ENCODE measurements around the gene WDTC1. TPM values are rescaled to one million over a fixed set of nuclear protein-coding genes. Genes with fewer than 3 reads are reported as not detected.

Gene WDTC1
- total RNA-seq, 1 experiment from 2014 or later, result 15.1 TPM

- H3K9me3 ChIP-seq (replicated peaks), result no peaks in the 10 kb centered on the region
- peak; percentile 43 to 44 for DNase-seq
- peaks cover 28% of the 10 kb centered on the region for H3K4me1 ChIP-seq
- H3K27me3 ChIP-seq, result no peaks in the 10 kb centered on the region
- H3K27ac ChIP-seq, result no peak overlapping the region
- peak overlapping the region; percentile 13; the same call in 1 of the 2 replicates for H3K4me3 ChIP-seq
- no peaks in the 10 kb centered on the region for H3K36me3 ChIP-seq
Measured at GRCh38 chr1:27342778-27343638, 108.6 kb downstream of the WDTC1 start.

GRCh38 chr1:27343639-27344025, 109.2 kb downstream of the WDTC1 start:
- Histone ChIP-seq H3K27ac (no peak overlapping the region), H3K27me3 (no peaks in the 10 kb centered on the region), H3K9me3 (replicated peaks) (no peaks in the 10 kb centered on the region), H3K4me1 (peaks cover 28% of the 10 kb centered on the region), H3K36me3 (no peaks in the 10 kb centered on the region), H3K4me3 (no peak overlapping the region)
- DNase-seq, result no peak

- Histone ChIP-seq H3K9me3 (replicated peaks) (no peaks in the 10 kb centered on the region), H3K27ac (no peak overlapping the region), H3K4me1 (peaks cover 28% of the 10 kb centered on the region), H3K27me3 (no peaks in the 10 kb centered on the region), H3K4me3 (no peak overlapping the region), H3K36me3 (no peaks in the 10 kb centered on the region)
- no peak for DNase-seq
Measured at GRCh38 chr1:27345272-27345671, 110.8 kb downstream of the WDTC1 start.

- H3K36me3 ChIP-seq, result no peaks in the 10 kb centered on the region
- no peak overlapping the region for H3K27ac ChIP-seq
- H3K9me3 ChIP-seq (replicated peaks), result no peaks in the 10 kb centered on the region
- H3K4me3 ChIP-seq, result no peak overlapping the region
- no peak for DNase-seq
- no peaks in the 10 kb centered on the region for H3K27me3 ChIP-seq
- H3K4me1 ChIP-seq, result peaks cover 19% of the 10 kb centered on the region; the same call in 1 of the 2 replicates
Measured at GRCh38 chr1:27346357-27346756, 111.9 kb downstream of the WDTC1 start.

- no peaks in the 10 kb centered on the region for H3K36me3 ChIP-seq
- no peaks in the 10 kb centered on the region for H3K27me3 ChIP-seq
- DNase-seq, result no peak
- H3K27ac ChIP-seq, result no peak overlapping the region
- peaks cover 12% of the 10 kb centered on the region; the same call in 1 of the 2 replicates for H3K4me1 ChIP-seq
- H3K4me3 ChIP-seq, result no peak overlapping the region
- H3K9me3 ChIP-seq (replicated peaks), result no peaks in the 10 kb centered on the region
Measured at GRCh38 chr1:27346991-27347624, 112.7 kb downstream of the WDTC1 start.

GRCh38 chr1:27348861-27349783, 114.7 kb downstream of the WDTC1 start:
- Histone ChIP-seq H3K4me1 (no peaks in the 10 kb centered on the region), H3K27me3 (no peaks in the 10 kb centered on the region), H3K27ac (no peak overlapping the region), H3K4me3 (peak overlapping the region; percentile 41), H3K9me3 (replicated peaks) (no peaks in the 10 kb centered on the region), H3K36me3 (no peaks in the 10 kb centered on the region)
- peak; percentile 41 to 50 for DNase-seq

- Histone ChIP-seq H3K9me3 (replicated peaks) (no peaks in the 10 kb centered on the region), H3K27ac (no peak overlapping the region), H3K27me3 (no peaks in the 10 kb centered on the region), H3K4me3 (peak overlapping the region; percentile 41), H3K4me1 (no peaks in the 10 kb centered on the region), H3K36me3 (no peaks in the 10 kb centered on the region)
- peak in 1 of 2 experiments; percentile 37 for DNase-seq
Measured at GRCh38 chr1:27349784-27350662, 115.6 kb downstream of the WDTC1 start.

- no peak for DNase-seq
- H3K4me1 ChIP-seq, result no peaks in the 10 kb centered on the region
- no peaks in the 10 kb centered on the region for H3K27me3 ChIP-seq
- no peak overlapping the region for H3K27ac ChIP-seq
- H3K9me3 ChIP-seq (replicated peaks), result no peaks in the 10 kb centered on the region
- H3K36me3 ChIP-seq, result 0 out of 2 replicates have a peak, but pooled peaks cover 2% of the 10 kb centered on the region
- H3K4me3 ChIP-seq, result no peak overlapping the region
Measured at GRCh38 chr1:27350663-27351540, 116.5 kb downstream of the WDTC1 start.

GRCh38 chr1:27351541-27352107, 117.2 kb downstream of the WDTC1 start:
- DNase-seq, result no peak
- H3K4me3 ChIP-seq, result no peak overlapping the region
- H3K9me3 ChIP-seq (replicated peaks), result no peaks in the 10 kb centered on the region
- H3K4me1 ChIP-seq, result no peaks in the 10 kb centered on the region
- no peak overlapping the region for H3K27ac ChIP-seq
- no peaks in the 10 kb centered on the region for H3K27me3 ChIP-seq
- H3K36me3 ChIP-seq, result 0 out of 2 replicates have a peak, but pooled peaks cover 4% of the 10 kb centered on the region

- H3K27ac ChIP-seq, result no peak overlapping the region
- H3K9me3 ChIP-seq (replicated peaks), result no peaks in the 10 kb centered on the region
- H3K27me3 ChIP-seq, result no peaks in the 10 kb centered on the region
- H3K4me1 ChIP-seq, result no peaks in the 10 kb centered on the region
- no peak overlapping the region for H3K4me3 ChIP-seq
- DNase-seq, result no peak
- 0 out of 2 replicates have a peak, but pooled peaks cover 4% of the 10 kb centered on the region for H3K36me3 ChIP-seq
Measured at GRCh38 chr1:27353166-27353565, 118.7 kb downstream of the WDTC1 start.

- no peak for DNase-seq
- Histone ChIP-seq H3K27ac (no peak overlapping the region), H3K4me1 (no peaks in the 10 kb centered on the region), H3K4me3 (no peak overlapping the region), H3K27me3 (no peaks in the 10 kb centered on the region), H3K9me3 (replicated peaks) (no peaks in the 10 kb centered on the region), H3K36me3 (0 out of 2 replicates have a peak, but pooled peaks cover 4% of the 10 kb centered on the region)
Measured at GRCh38 chr1:27353629-27354028, 119.2 kb downstream of the WDTC1 start.

GRCh38 chr1:27355683-27356082, 121.3 kb downstream of the WDTC1 start:
- no peak for DNase-seq
- Histone ChIP-seq H3K27me3 (no peaks in the 10 kb centered on the region), H3K36me3 (0 out of 2 replicates have a peak, but pooled peaks cover 4% of the 10 kb centered on the region), H3K4me3 (no peak overlapping the region), H3K9me3 (replicated peaks) (no peaks in the 10 kb centered on the region), H3K27ac (no peak overlapping the region), H3K4me1 (no peaks in the 10 kb centered on the region)

GRCh38 chr1:27356277-27356618, 121.8 kb downstream of the WDTC1 start:
- Histone ChIP-seq H3K4me1 (no peaks in the 10 kb centered on the region), H3K27ac (no peak overlapping the region), H3K4me3 (no peak overlapping the region), H3K27me3 (no peaks in the 10 kb centered on the region), H3K9me3 (replicated peaks) (no peaks in the 10 kb centered on the region), H3K36me3 (0 out of 2 replicates have a peak, but pooled peaks cover 5% of the 10 kb centered on the region)
- no peak for DNase-seq

Measured in SJCRH30 (cell line).